Right lobe of liver (tissue), 6 donors: ENCODE results near the gene SLF2. TPM values are rescaled to one million over a fixed set of nuclear protein-coding genes. Genes with fewer than 3 reads are reported as not detected.

ENCODE experiments used
- ATAC-seq, 4 donors: fragments of 200-7000 bp; cut with Tn5 transposase; one replicate each; pipeline ENCODE4 v1.9.1; 2020; ENCODE audit warnings: mild to moderate bottlenecking in 4 of 4, moderate library complexity in 4 of 4
- DNase-seq, 3 donors: peaks; one replicate each; pipeline ENCODE4 v3.0.0-alpha.2; 2020
- H3K27ac ChIP-seq, 3 donors: fragments of 200-600 bp; one replicate each; pipeline ENCODE4 v1.8.0; 2022
- H3K27me3 ChIP-seq, 2 donors: fragments of 200-600 bp; one replicate each; pipeline ENCODE4 v1.8.0; 2022
- H3K36me3 ChIP-seq, 4 donors: fragments of 200-600 bp; sonication (generic) in 1 of 4; one replicate each; pipeline versions ENCODE4 v1.5.1 to v1.8.0; 2017 to 2022; ENCODE audit warnings: control low read depth in 1 of 4
- H3K4me1 ChIP-seq, 4 donors: fragments of 200-600 bp; sonication (generic) in 1 of 4; one replicate each; pipeline versions ENCODE4 v1.5.1 to v1.8.0; 2017 to 2022; ENCODE audit warnings: control low read depth in 1 of 4
- H3K4me3 ChIP-seq, 3 donors: fragments of 200-600 bp; one replicate each; pipeline ENCODE4 v1.8.0; 2022
- H3K9me3 ChIP-seq, 4 donors: fragments of 200-600 bp; sonication (generic) in 1 of 4; one replicate each; pipeline versions ENCODE4 v1.5.1 to v1.8.0; 2017 to 2022; ENCODE audit warnings: control low read depth in 1 of 4
- POLR2A ChIP-seq: fragments of 450-650 bp; IDR thresholded peaks from one replicate; pipeline ENCODE4 v1.6.1; 2017; ENCODE audit warnings: antibody characterized with exemption, mild to moderate bottlenecking
- WGBS: methylation state at CpG from one replicate; pipeline ENCODE4 v1.1.6; 2018; ENCODE audit warnings: low coverage, low lambda C conversion rate; ENCODE audit not compliant: insufficient coverage; ENCODE audit errors: missing lambda C conversion rate; 5-methylcytosine and 5-hydroxymethylcytosine counted together
- intact Hi-C, 2 donors: fragments of 100-400 bp; cut with DNase I; formaldehyde crosslinking; loops; one replicate each; pipeline versions ENCODE4 v1.11.2 to v1.14.1; 2022
- total RNA-seq, 6 experiments: library from RNA; depleted of rRNA in 2 of 6; stranded (reverse); fragments of >200 nt in 2 of 6; fragmentation: NEBNext Ultra II Directional in 3 of 6; extraction: Animal tissue kit (Norgen Biotek cat#: 25700) in 3 of 6; gene quantifications; one replicate each; pipeline versions ENCODE4 v1.1.0 to v1.2.4, GENCODE V29; 2016 to 2023
- TF ChIP-seq, protein P1 (sequence below), 4 donors: fragments of 200-600 bp in 3 of 4; fragments of 450-650 bp in 1 of 4; IDR thresholded peaks; one replicate each; pipeline versions ENCODE4 v1.5.1 to v1.8.0; 2016 to 2022; ENCODE audit warnings: antibody characterized with exemption in 4 of 4, mild to moderate bottlenecking in 2 of 4
- donor health status: DM: no; HTN: yes; CAD: no.
- donor health status: DM: no; HTN: no; CAD: no.
- donor health status: DM: no; HTN: no; CAD: no.
- donor health status: DM: no; HTN: yes; CAD: no.
- donor health status: DM: no; HTN: yes; CAD: no.

Gene SLF2
- total RNA-seq, 6 experiments from 2014 or later: 7.1 to 14.2 (median 10.0) TPM

DNA sequence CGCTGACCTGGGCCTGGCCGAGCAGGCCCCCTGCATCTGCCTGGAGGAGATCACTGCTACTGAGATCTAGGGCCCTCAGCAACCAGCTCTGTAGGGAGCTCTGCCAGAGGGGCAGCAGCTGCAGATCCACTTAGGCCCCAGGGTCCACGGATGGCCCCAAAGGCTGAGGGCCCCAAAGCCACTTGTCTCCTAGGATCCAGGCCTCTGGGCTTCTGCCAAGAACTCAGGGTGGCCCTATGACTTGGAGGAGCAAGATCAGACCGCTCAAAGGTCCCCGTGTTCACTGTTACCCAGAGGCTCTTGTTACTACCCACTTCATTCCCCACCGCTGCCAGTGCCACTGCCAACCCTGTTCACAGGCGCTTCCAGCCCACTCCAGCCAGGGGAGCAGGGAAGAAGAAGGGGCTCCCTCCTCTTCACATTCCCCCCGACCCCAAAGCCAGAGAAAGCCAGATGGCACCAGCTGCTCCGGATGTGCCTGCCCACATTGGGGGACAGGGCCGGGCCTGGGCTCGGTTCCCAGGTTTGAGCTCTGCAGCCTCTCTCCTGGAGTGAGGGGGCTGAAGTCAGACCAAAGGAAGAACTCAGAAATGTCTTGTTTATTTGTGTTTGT lies 94.4 kb downstream of the SLF2 start:
- DNase-seq (no peak), ATAC-seq (no peak)
- Histone ChIP-seq H3K27ac (no peak overlapping the region), H3K9me3 (no peaks in the 10 kb centered on the region), H3K4me3 (no peak overlapping the region), H3K27me3 (no peaks in the 10 kb centered on the region), H3K4me1 (no peaks in the 10 kb centered on the region), H3K36me3 (no peaks in the 10 kb centered on the region)
- no peak for TF ChIP-seq POLR2A
- TF ChIP-seq, protein P1, sequence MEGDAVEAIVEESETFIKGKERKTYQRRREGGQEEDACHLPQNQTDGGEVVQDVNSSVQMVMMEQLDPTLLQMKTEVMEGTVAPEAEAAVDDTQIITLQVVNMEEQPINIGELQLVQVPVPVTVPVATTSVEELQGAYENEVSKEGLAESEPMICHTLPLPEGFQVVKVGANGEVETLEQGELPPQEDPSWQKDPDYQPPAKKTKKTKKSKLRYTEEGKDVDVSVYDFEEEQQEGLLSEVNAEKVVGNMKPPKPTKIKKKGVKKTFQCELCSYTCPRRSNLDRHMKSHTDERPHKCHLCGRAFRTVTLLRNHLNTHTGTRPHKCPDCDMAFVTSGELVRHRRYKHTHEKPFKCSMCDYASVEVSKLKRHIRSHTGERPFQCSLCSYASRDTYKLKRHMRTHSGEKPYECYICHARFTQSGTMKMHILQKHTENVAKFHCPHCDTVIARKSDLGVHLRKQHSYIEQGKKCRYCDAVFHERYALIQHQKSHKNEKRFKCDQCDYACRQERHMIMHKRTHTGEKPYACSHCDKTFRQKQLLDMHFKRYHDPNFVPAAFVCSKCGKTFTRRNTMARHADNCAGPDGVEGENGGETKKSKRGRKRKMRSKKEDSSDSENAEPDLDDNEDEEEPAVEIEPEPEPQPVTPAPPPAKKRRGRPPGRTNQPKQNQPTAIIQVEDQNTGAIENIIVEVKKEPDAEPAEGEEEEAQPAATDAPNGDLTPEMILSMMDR (IDR thresholded peaks at IDR 0.05): no peak
- intact Hi-C loops: loop anchor here in 1 of 2 donors (10.0 kb wide), 1 partner anchor 342 kb away; no protein-coding TSS in a partner anchor
- 49% methylated on average over 2 of the region's 11 CpGs for WGBS

GRCh38 chr10:101007915-101008822 lies 95.4 kb downstream of the SLF2 start:
- Histone ChIP-seq H3K9me3 (no peaks in the 10 kb centered on the region), H3K27ac (no peak overlapping the region), H3K36me3 (no peaks in the 10 kb centered on the region), H3K4me3 (no peak overlapping the region), H3K4me1 (peaks cover 0 to 5% (median 0%) of the 10 kb centered on the region in 4 donors), H3K27me3 (no peaks in the 10 kb centered on the region)
- ATAC-seq: no peak
- whole genome bisulfite sequencing: 46% methylated on average over 6 of the region's 13 CpGs
- no peak for DNase-seq
- TF ChIP-seq, protein P1 (IDR thresholded peaks at IDR 0.05): no peak
- TF ChIP-seq POLR2A: no peak
- intact Hi-C loops: loop anchor here in 1 of 2 donors (10.0 kb wide), 1 partner anchor 343 kb away; no protein-coding TSS in a partner anchor

GRCh38 chr10:101008823-101009423 lies 96.2 kb downstream of the SLF2 start:
- H3K4me3 ChIP-seq: no peak overlapping the region
- no peak for ATAC-seq
- no peaks in the 10 kb centered on the region for H3K27me3 ChIP-seq
- H3K36me3 ChIP-seq: no peaks in the 10 kb centered on the region
- H3K27ac ChIP-seq: no peak overlapping the region
- 80% methylated on average over 1 of the region's 6 CpGs for WGBS
- TF ChIP-seq, protein P1 (IDR thresholded peaks at IDR 0.05): no peak
- TF ChIP-seq POLR2A: no peak
- intact Hi-C loops: loop anchor here in 1 of 2 donors (10.0 kb wide), 1 partner anchor 344 kb away; no protein-coding TSS in a partner anchor
- H3K9me3 ChIP-seq: no peaks in the 10 kb centered on the region
- DNase-seq: no peak
- peaks cover 0 to 5% (median 2%) of the 10 kb centered on the region in 4 donors for H3K4me1 ChIP-seq

DNA sequence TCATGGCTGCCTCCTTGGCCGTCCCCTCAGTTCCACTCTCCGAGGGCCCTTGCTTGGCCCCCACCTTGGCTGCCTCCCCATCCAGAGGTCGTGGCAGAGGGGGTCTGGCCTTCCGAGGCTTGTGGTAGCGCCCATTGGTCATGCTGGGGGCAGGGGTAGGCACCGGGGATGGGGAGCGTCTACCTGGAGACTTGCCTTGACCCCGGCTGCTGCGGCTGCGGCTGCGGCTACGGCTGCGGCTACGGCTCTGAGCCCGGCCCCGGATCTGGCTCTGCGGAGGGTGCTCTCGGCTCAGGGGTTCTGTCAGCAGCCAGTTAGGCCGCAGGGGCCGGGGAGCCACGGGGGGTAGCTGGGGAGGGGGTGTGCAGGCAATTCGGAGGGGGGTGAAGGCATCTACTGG lies 97.6 kb downstream of the SLF2 start:
- H3K4me1 ChIP-seq: peaks cover 0 to 5% (median 2%) of the 10 kb centered on the region in 4 donors
- no peak for TF ChIP-seq POLR2A
- TF ChIP-seq, protein P1 (IDR thresholded peaks at IDR 0.05): no peak
- intact Hi-C loops: no loop called here
- H3K4me3 ChIP-seq: no peak overlapping the region
- no peak for DNase-seq
- no peaks in the 10 kb centered on the region for H3K36me3 ChIP-seq
- H3K9me3 ChIP-seq: no peaks in the 10 kb centered on the region
- WGBS: 50% methylated on average over 1 of the region's 22 CpGs
- ATAC-seq: no peak
- no peaks in the 10 kb centered on the region for H3K27me3 ChIP-seq
- H3K27ac ChIP-seq: no peak overlapping the region
